ENCODE results near the gene AMACR. TPM values are rescaled to one million over a fixed set of nuclear protein-coding genes. Genes with fewer than 3 reads are reported as not detected.

Gene AMACR
- polyA plus RNA-seq, 3 donors: 85.3 to 118 (median 115) TPM

DNA sequence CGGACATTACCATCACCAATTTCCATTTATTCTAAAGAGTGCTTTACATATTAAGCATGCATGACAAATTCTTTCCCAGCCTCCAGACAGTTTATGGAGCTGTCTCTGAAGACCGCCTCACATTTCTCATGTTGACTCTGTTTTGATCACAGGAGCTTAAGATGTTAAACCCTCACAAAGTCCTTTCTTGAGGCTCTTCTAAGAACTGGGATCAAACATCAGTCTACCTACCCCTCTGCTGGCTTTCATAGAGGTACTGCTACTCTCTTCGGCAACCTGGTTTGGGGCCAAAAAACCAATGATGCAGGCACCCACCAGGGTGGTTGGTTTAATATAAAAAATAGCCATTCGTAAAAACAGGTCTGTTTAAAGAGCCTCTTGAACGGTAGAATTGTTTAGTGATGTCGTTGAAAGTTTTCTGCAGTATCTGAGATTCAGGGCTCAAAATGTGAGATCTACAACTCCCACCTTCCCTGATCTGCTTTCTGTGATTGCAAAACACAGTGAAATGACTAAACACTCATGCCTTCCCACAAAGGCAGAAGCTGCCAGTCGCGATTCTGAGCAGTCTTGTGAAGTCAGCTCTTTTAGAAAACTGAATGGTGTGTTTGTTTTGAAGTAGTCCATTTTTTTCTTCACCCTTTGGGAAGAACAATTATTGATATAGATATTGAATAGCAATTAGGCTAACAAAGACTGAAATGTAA lies 68.1 kb downstream of the AMACR start:
- no peak for DNase-seq (ENCODE audit: extremely low read depth in 1 of 11, low read depth in 9 of 11, low spot score in 4 of 11)

- DNase-seq (ENCODE audit: extremely low read depth in 1 of 11, low read depth in 9 of 11, low spot score in 4 of 11): no peak
Observed at GRCh38 chr5:33938881-33939280, 69.0 kb downstream of the AMACR start.

GRCh38 chr5:33938507-33938796 lies 69.4 kb downstream of the AMACR start:
- DNase-seq (ENCODE audit: extremely low read depth in 1 of 11, low read depth in 9 of 11, low spot score in 4 of 11): no peak

DNA sequence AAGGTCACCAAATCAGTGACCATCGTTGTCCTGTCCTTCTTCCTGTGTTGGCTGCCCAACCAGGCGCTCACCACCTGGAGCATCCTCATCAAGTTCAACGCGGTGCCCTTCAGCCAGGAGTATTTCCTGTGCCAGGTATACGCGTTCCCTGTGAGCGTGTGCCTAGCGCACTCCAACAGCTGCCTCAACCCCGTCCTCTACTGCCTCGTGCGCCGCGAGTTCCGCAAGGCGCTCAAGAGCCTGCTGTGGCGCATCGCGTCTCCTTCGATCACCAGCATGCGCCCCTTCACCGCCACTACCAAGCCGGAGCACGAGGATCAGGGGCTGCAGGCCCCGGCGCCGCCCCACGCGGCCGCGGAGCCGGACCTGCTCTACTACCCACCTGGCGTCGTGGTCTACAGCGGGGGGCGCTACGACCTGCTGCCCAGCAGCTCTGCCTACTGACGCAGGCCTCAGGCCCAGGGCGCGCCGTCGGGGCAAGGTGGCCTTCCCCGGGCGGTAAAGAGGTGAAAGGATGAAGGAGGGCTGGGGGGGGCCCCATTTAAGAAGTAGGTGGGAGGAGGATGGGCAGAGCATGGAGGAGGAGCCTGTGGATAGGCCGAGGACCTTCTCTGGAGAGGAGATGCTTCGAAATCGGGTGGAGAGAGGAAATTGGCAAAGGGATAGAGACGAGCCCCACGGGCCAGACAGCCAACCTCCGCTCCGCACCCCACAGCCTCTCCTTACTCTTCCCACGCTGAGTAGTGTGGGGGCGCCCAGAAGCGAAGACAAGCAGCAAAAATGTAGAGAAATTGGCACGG lies 69.9 kb downstream of the AMACR start:
- DNase-seq (ENCODE audit: extremely low read depth in 1 of 11, low read depth in 9 of 11, low spot score in 4 of 11): no peak

GRCh38 chr5:33937017-33937706 lies 70.7 kb downstream of the AMACR start:
- no peak for DNase-seq (ENCODE audit: extremely low read depth in 1 of 11, low read depth in 9 of 11, low spot score in 4 of 11)

GRCh38 chr5:33936381-33937016 lies 71.4 kb downstream of the AMACR start, which contains the start of gene RXFP3:
Gene RXFP3, plus strand, starts transcription at chr5:33936386. Its CDS starts 355 bp downstream, at chr5:33936741.
- peak in 3 of 11 donors; percentile 5 to 33 (median 8) for DNase-seq (ENCODE audit: extremely low read depth in 1 of 11, low read depth in 9 of 11, low spot score in 4 of 11)

Other genes with a start within 250 kb of the AMACR start
- 10 to 100 TPM; 14.9 to 18.5 (median 18.0) TPM for gene ADAMTS12, start 116.1 kb downstream of the AMACR start, polyA plus RNA-seq (ENCODE audit: insufficient read length in 3 of 3)
- gene RXFP3, start 71.7 kb downstream of the AMACR start, polyA plus RNA-seq (ENCODE audit: insufficient read length in 3 of 3): under 1 TPM in 1 of 3 donors, not detected in 2; 0.24 TPM
- under 1 TPM; 0.37 to 0.54 (median 0.47) TPM for gene SLC45A2, start 23.4 kb downstream of the AMACR start, polyA plus RNA-seq (ENCODE audit: insufficient read length in 3 of 3)
- gene C1QTNF3, start 35.2 kb upstream of the AMACR start, polyA plus RNA-seq (ENCODE audit: insufficient read length in 3 of 3): 10 to 100 TPM; 49.1 to 72.3 (median 51.5) TPM

Data from renal cortex interstitium (tissue), 11 donors.